ENCODE data around the gene PDPK1.
A peak's percentile ranks its signal among the peaks of the same experiment; 100 is the strongest.
"Not testable (repeated sequence)": the region's sequence is repeated elsewhere in the genome, so short reads cannot be mapped to it uniquely, and the experiment has no call there.

PDPK1 gene

GRCh38 chr16:2610781-2611498 lies 73.1 kb downstream of the PDPK1 start:
- no peak for DNase-seq (ENCODE audit: low read depth in 3 of 3, low spot score in 1 of 3)

GRCh38 chr16:2611499-2611862 lies 73.7 kb downstream of the PDPK1 start:
- no peak for DNase-seq (ENCODE audit: low read depth in 3 of 3, low spot score in 1 of 3)

GRCh38 chr16:2611877-2612276 lies 74.1 kb downstream of the PDPK1 start:
- DNase-seq (ENCODE audit: low read depth in 3 of 3, low spot score in 1 of 3), result not testable (repeated sequence)

- not testable (repeated sequence) for DNase-seq (ENCODE audit: low read depth in 3 of 3, low spot score in 1 of 3)
These were observed 75.4 kb downstream of the PDPK1 start for GRCh38 chr16:2613251-2613650.

GRCh38 chr16:2614761-2615191 lies 77.0 kb downstream of the PDPK1 start:
- no peak for DNase-seq (ENCODE audit: low read depth in 3 of 3, low spot score in 1 of 3)

- not testable (repeated sequence) for DNase-seq (ENCODE audit: low read depth in 3 of 3, low spot score in 1 of 3)
These were observed 81.1 kb downstream of the PDPK1 start for GRCh38 chr16:2618964-2619363.

GRCh38 chr16:2619628-2620027 lies 81.8 kb downstream of the PDPK1 start:
- not testable (repeated sequence) for DNase-seq (ENCODE audit: low read depth in 3 of 3, low spot score in 1 of 3)

GRCh38 chr16:2620870-2621269 lies 83.0 kb downstream of the PDPK1 start:
- DNase-seq (ENCODE audit: low read depth in 3 of 3, low spot score in 1 of 3), result not testable (repeated sequence)

GRCh38 chr16:2621395-2621794 lies 83.6 kb downstream of the PDPK1 start:
- not testable (repeated sequence) for DNase-seq (ENCODE audit: low read depth in 3 of 3, low spot score in 1 of 3)

GRCh38 chr16:2627075-2627474 lies 89.3 kb downstream of the PDPK1 start:
- not testable (repeated sequence) for DNase-seq (ENCODE audit: low read depth in 3 of 3, low spot score in 1 of 3)

- DNase-seq (ENCODE audit: low read depth in 3 of 3, low spot score in 1 of 3), result not testable (repeated sequence)
These were observed 93.4 kb downstream of the PDPK1 start for GRCh38 chr16:2631203-2631602.

- not testable (repeated sequence) for DNase-seq (ENCODE audit: low read depth in 3 of 3, low spot score in 1 of 3)
These were observed 94.5 kb downstream of the PDPK1 start for GRCh38 chr16:2632291-2632690.

GRCh38 chr16:2639071-2639721 lies 101.4 kb downstream of the PDPK1 start:
- DNase-seq (ENCODE audit: low read depth in 3 of 3, low spot score in 1 of 3), result peak in 2 of 3 donors; percentile 16 to 21

GRCh38 chr16:2639722-2640072 lies 101.9 kb downstream of the PDPK1 start:
- not testable (repeated sequence) for DNase-seq (ENCODE audit: low read depth in 3 of 3, low spot score in 1 of 3)

- not testable (repeated sequence) for DNase-seq (ENCODE audit: low read depth in 3 of 3, low spot score in 1 of 3)
These were observed 104.7 kb downstream of the PDPK1 start for GRCh38 chr16:2642561-2642960.

GRCh38 chr16:2644754-2645453 lies 107.1 kb downstream of the PDPK1 start:
- not testable (repeated sequence) for DNase-seq (ENCODE audit: low read depth in 3 of 3, low spot score in 1 of 3)

GRCh38 chr16:2651268-2651871 lies 113.5 kb downstream of the PDPK1 start:
- DNase-seq (ENCODE audit: low read depth in 3 of 3, low spot score in 1 of 3), result not testable (repeated sequence)

All from stimulated activated CD4-positive, alpha-beta T cell treated with anti-CD3 and anti-CD28 coated beads, TNF-alpha, amount 100 ng/mL, for 1 hour (primary cell).